GM19035 (cell line): ENCODE measurements around the gene CERS6.
A peak's percentile ranks its signal among the peaks of the same experiment; 100 is the strongest.

Experiments
- ATAC-seq: cut with Tn5 transposase; IDR thresholded peaks from one replicate; pipeline ENCODE4 v1.9.1; 2021; ENCODE audit not compliant: unreplicated experiment

The CERS6 gene

GRCh38 chr2:168441214-168441872, 14.7 kb upstream of the CERS6 start:
- no peak for ATAC-seq

- no peak for ATAC-seq
These were observed 12.3 kb upstream of the CERS6 start for GRCh38 chr2:168443818-168444217.

GRCh38 chr2:168445960-168446359, 10.1 kb upstream of the CERS6 start:
- ATAC-seq = no peak

GRCh38 chr2:168448980-168449379, 7.1 kb upstream of the CERS6 start:
- ATAC-seq = no peak

GRCh38 chr2:168449419-168449818, 6.7 kb upstream of the CERS6 start:
- ATAC-seq = no peak

- ATAC-seq = no peak
These were observed 5.9 kb upstream of the CERS6 start for GRCh38 chr2:168450171-168450570.

- no peak for ATAC-seq
These were observed 5.3 kb upstream of the CERS6 start for GRCh38 chr2:168450732-168451131.

- ATAC-seq = no peak
These were observed 3.3 kb upstream of the CERS6 start for GRCh38 chr2:168452781-168453180.

- no peak for ATAC-seq
These were observed 2.7 kb upstream of the CERS6 start for GRCh38 chr2:168453404-168453803.

GRCh38 chr2:168454737-168455644, 1.1 kb upstream of the CERS6 start:
- no peak for ATAC-seq

- ATAC-seq = peak; percentile 39
These were observed 583 bp downstream of the CERS6 start for GRCh38 chr2:168456521-168457189.

GRCh38 chr2:168457190-168457895, 1.3 kb downstream of the CERS6 start:
- ATAC-seq = no peak

GRCh38 chr2:168458139-168458538, 2.1 kb downstream of the CERS6 start:
- ATAC-seq = no peak

GRCh38 chr2:168459256-168459655, 3.2 kb downstream of the CERS6 start:
- ATAC-seq = no peak

GRCh38 chr2:168460571-168460970, 4.5 kb downstream of the CERS6 start:
- no peak for ATAC-seq

GRCh38 chr2:168461178-168461941, 5.3 kb downstream of the CERS6 start:
- ATAC-seq = no peak

GRCh38 chr2:168461942-168462331, 5.9 kb downstream of the CERS6 start:
- no peak for ATAC-seq

- no peak for ATAC-seq
These were observed 6.5 kb downstream of the CERS6 start for GRCh38 chr2:168462543-168463045.

GRCh38 chr2:168465594-168465993, 9.5 kb downstream of the CERS6 start:
- no peak for ATAC-seq

- no peak for ATAC-seq
These were observed 10.2 kb downstream of the CERS6 start for GRCh38 chr2:168466190-168466737.
